HG03060 (cell line): ENCODE results near the gene OTOGL.
"Not testable (repeated sequence)": the region's sequence is repeated elsewhere in the genome, so short reads cannot be mapped to it uniquely, and the experiment has no call there.

Source experiments
- ATAC-seq: cut with Tn5 transposase; IDR thresholded peaks from one replicate; pipeline ENCODE4 v1.9.1; 2021; ENCODE audit warnings: low read depth, moderate number of reproducible peaks; ENCODE audit not compliant: unreplicated experiment

OTOGL gene

DNA sequence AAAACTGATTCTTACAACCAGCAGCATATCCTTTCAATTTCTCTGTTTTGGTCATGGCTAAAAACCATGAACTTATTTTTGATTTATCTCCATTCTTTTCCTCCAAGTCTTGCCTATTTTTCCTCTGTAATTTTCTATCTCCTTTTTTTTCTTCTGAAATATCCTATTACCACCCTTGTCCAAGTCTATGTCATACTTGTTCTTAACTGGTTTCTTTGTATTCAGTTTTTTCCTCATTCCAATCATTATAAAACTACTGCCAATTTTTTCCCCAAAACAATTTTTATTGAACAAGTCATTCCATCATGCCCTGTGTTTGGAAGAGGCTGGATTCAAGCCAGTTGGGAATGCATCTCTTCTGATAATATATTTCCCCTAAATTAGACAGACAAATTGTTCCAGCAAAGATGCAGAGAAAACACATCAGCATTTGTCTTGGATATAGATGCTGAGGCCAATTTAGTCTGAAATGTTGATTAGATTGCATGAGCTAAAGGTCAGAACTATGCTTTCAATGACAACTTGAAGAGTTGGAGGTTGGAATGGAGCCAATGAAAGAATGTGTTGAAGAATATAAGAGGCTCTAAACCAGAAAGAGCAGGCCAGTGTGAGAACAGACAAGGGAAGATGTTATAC, 30.7 kb downstream of the OTOGL start:
- no peak for ATAC-seq

DNA sequence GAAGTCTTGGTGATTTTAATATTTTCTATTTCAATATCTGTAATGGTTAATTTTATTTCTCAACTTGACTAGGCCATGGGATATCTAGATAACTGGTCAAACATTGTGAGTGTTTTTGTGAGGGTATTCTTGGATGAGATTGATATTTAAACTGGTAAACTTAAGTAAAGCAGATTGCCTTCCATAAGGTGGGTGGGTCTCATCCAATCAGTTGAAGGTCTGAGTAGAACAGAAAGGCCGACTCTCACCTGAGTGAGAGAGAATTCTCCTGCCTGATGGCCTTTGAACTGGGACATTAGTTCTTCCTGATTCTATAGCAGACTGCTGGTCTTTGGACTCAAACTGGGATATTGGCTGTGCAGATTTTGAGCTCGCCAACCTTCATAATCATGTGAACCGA, 36.3 kb downstream of the OTOGL start:
- no peak for ATAC-seq

DNA sequence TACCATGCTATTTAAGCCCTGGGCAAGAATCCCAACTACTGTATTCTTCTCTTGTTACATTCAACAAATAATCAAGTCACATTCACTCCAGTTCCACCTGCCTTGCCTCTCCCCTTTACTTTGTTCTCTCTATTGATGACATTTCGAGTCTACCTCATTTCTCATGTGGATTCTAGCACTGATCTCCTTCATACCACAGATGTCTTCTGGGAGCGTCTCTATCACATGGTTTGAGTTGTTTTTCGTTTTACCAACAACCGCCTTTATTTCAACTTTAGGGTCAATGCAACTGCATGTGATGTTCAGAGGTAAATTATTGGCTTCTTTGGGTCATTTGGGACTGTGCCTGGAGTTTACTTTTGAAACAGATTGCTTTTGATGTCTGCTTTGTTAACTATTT, 40.7 kb downstream of the OTOGL start:
- ATAC-seq, result no peak

DNA sequence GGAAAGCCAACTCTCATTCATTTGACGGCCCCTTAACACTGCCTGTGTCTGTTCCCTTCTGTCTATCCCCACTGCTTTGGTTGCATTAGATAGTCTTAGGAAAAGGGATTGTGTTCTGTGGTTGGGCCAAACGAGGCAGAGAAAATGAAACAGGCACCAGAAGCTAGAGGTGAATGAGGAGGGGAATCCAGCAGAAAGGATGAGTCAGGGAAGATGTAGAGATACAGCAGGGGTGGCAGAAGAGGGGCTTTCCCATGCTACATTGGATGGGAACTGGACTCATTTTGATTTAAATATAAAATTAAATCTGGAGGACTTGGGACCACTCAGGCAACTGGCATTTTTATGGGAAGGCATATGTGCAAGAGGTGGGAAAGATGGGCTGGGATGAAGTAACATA, 43.3 kb downstream of the OTOGL start:
- no peak for ATAC-seq

DNA sequence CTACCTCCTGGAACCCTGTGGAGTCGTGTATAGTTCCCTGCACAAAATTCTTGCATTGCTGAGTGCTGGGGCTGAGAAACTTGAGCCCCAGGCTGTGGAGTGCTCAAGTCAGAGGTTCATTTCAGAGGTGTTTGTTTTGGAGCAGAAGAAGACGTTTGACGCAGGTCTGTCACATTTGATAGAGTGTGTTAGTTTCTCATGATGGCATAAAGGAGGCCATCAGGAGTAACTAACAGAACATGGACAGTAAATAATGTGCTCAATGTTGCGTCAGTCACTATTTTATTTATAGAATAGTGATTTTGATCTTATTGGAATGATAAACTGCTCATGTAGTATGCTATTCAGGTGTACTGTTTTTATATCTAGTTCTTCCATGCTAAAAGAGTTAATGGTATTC, 44.2 kb downstream of the OTOGL start:
- no peak for ATAC-seq

DNA sequence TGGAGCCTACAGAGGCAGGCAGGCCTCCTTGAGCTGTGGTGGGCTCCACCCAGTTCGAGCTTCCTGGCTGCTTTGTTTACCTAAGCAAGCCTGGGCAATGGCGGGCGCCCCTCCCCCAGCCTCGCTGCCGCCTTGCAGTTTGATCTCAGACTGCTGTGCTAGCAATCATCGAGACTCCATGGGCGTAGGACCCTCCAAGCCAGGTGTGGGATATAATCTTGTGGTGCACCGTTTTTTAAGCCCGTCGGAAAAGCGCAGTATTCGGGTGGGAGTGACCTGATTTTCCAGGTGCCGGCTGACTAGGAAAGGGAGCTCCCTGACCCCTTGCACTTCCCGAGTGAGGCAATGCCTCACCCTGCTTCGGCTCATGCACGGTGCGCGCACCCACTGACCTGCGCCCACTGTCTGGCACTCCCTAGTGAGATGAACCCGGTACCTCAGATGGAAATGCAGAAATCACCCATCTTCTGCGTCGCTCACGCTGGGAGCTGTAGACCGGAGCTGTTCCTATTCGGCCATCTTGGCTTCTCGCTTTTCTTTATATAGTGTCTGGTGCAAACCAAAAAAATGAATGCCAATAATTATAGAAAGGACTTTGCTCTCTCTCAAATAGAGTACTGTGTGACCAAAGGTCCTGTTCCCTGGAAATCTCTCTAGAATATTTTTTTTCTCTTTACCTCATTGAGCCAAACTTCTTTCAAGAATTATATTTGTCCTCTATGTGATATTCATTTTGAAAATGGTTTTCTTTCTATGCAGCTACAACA, 50.4 kb downstream of the OTOGL start:
- ATAC-seq, result not testable (repeated sequence)

DNA sequence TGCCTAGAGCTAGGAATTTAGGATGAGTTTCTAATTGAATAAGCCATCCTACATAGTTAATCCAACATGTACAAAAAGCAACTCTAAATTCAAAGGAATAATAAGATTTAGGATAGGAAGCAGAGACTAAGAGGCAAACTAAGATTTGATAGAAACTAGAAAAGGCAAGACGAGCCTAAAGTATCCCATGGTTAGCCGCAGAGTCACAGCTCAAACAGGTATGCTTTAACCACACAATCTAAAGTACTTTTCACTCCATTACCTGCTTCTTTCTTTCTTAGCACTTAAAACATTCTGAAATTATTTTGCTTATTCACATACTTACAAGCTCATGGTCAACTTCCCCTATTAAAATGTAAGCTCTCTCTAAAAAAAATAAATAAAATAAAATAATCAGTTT, 51.8 kb downstream of the OTOGL start:
- no peak for ATAC-seq

DNA sequence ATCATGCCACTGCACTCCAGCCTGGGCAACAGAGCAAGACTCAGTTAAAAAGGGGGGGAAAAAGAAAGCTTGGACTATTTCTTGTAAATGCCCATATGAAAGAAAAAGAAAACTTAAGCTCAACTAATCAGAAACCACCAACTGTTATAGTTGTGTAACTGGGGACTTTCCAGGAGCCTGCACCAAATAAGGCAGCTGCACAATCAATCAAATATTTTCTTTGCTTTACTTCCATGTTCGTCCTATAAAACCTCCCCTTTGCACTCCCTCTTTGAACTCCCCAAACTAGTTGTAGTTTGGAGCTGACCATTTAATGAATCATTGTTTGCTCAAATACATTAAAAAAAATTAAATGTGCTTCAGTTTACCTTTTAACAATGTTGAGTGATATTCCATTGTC, 54.9 kb downstream of the OTOGL start:
- no peak for ATAC-seq

DNA sequence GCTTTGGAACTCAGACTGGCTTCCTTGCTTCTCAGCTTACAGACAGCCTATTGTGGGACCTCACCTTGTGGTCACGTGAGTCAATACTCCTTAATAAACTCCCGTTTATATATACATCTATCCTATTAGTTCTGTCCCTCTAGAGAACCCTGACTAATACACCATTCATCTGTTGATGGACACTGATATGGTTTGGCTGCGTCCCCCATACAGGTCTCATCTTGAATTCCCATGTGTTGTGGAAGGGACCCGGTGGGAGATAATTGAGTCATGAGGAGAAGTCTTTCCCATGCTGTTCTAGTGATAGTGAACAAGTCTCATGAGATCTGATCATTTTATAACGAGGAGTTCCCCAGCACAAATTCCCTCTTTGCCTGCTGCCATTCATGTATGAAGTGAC, 57.0 kb downstream of the OTOGL start:
- no peak for ATAC-seq

DNA sequence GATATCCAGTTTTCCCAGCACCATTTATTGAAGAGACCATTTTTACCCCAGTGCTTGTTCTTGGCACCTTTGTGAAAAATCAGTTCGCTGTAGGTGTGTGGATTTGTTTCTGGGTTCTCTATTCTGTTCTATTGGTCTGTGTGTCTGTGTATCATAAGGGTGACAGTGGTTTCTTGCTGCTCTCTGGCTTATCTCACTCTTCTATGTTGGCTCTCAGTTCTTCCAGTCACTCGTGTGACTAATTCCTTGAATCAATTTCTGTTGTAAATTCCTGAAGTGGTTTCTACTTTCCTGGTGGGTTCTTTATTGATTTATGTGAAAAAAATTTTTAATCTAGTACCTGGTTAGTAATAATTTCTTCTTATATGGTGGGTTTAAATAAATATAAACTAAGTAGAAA, 58.3 kb downstream of the OTOGL start:
- ATAC-seq, result no peak

DNA sequence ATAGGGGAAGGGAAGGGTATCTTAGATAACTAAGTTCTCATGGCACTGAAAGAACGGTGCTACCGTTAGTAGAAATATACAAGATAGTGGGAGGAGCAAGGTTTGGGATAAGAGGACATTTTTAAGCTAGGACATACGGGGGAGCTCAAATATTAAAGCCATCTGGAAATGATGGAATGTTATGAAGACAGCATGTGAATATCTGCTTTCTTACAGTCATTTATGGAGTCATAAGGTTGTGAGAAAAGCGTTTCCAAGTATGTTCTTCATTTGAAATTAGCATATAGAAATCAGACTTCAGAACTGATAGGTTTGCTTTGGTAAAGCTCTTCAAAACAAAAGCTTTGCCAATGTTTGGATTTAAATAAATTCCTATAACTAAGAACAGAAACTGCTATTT, 62.3 kb downstream of the OTOGL start:
- no peak for ATAC-seq

DNA sequence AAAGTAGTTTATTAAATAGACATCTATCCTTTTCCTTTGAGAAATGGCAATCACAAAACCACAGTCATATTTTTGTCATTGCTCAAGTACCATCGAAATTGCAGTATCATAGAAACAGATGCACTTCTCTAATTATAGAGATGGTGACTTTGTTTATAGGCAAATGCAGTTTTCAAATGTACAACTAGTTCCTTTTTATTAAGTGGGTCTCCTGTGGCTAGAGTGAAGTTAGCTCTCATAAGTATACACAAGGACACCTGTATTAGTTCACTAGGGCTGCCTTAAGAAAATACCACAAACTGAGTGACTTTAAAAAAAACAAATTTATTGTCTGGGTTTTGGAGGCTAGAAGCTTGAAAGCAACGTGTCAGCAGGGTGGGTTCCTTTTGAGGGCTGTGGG, 62.8 kb downstream of the OTOGL start:
- no peak for ATAC-seq

DNA sequence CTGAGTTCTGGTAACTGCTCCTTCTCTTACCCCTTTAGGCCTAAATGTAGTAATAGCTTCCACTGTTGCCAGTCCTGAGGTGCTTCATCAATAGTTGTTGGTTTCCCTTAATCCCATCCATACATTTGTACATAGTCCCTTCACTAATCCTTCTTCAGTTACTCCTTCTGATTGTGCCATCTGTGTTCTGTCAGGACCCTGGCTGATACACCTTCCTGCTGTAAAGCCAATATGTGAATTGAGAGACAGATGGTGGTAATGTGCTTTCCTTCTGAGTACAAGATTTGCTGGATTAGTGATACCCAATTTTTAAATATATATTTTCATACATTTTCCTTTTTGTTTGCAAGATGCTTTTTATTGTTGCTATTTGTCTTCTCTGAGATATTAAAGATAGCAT, 66.4 kb downstream of the OTOGL start:
- no peak for ATAC-seq

DNA sequence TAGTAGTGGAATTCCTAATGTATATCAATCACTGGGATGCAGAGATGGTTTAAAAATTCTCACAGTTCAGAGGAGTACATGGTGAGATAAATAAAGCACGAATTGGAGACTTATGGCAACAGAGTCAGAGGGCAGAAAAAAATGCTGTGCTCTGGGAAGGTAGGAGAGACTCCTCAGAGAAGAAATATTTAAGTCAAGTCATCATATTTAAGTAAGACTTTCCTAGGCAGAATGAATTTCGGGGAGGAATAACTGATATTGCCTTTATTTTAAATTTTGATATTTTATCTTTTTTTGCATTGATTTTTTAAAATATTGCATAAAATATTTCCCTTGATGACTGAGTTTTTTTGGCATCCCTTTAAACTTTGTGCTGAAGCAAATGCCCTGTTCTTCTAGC, 67.4 kb downstream of the OTOGL start:
- no peak for ATAC-seq

DNA sequence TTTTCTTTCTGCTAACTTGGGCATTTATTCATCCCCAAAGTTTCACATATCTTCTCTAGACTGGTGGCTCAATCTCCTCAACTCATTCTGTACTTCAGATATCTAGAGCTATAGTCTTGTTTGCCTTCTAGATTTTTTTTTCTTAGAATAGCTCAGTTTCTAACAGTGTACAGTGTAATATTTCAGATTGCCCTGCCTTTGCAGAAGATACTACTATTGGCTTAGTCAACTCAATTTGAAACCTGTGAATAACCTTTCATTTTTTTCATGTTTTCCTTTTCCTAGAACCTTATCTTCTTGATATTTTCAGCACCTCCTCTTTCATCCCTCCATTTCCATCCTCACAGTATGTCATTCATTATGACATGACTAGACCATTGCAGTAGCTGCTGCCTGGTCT, 69.6 kb downstream of the OTOGL start:
- ATAC-seq, result no peak

DNA sequence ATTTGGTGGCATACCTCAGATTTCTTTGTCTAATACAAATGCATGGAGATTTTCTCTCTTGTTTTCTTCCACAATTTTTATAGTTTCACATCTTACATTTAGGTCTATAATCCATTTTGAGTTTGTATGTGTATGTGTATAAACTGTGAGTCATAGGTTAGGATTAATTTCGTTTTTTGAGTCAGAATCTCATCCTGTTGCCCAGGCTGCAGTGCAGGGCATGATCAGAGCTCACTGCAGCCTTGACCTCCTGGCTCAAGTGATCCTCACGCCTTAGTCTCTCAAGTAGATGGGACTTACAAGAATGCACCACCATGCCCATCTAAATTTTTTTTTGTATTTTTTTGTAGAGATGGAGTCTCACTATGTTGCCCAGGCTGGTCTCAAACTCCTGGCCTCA, 71.6 kb downstream of the OTOGL start:
- ATAC-seq, result no peak

DNA sequence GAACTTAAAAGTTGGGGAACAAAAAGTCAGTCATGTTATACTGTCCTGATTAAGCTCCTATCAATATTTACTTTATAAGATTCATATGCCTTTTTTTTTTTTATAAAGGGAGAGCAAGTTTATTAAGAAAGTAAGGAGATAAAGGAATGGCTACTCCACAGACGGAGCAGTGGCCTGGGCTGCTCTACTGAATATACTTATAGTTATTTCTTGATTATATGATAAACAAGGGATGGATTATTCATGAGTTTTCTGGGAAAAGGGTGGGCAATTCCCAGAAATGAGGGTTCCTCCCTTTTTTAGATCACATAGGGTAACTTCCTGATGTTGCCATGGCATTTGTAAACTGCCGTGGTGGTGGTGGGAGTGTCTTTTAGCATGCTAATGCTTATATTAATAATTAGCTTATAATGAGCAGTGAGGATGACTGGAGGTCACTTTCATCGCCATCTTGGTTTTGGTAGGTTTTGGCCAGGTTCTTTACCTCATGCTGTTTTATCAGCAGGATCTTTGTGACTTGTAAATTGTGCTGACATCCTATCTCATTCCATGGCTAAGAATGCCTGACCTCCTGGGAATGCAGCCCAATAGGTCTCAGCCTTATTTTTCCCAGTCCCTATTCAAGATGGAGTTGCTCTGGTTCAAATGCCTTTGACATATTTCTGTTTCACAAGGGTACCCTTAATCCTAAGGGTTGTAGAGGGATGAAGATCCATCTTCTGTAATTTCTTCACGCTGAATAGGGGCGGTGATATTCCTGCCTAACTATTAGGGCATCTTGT, 73.9 kb downstream of the OTOGL start:
- no peak for ATAC-seq

DNA sequence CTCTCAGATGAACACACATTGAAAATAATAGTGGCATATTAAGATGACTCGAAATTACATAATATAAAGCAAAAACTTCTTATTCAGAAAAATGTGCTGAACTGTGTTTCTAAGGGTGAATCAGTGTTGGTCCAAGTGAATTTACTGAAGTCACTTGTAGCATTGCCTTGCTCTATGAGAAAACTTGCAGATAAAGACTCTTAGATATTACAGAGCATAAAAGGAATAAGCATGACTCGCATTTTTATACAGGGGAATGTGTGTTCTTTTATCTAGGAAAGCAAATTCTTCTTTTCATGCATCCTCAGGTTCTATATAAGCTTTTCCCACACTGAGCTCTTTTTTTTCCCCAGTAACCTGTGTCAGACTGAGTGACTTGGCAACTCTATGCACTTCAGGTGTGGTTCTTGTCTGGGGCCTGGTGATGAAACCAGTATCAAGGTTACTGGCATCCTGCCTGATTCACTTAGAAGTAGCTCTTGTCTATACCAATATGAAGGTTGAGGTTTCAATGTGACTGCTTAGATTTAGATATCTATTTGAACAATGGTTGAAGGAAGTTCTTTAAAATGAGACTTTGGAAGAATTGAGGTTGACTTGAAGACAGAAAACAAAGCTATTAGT, 76.1 kb downstream of the OTOGL start:
- no peak for ATAC-seq

DNA sequence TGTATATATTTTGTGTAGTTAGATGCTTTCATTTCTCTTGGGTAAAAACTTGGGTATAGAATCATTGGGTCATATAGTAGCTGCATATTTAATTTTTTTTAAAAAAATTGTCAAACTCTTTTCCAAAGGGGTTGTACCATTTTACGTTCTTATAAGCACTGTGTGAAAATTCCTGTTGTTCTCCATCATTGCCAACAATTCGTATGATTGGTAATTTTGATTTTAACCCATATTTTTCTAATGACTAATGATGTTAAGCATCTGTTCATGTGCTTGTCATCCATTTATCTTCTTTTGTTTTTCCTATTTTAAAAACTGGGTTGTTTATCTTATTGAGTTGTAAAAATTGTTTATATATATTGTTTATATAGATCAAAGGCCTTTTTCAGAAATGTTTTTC, 77.4 kb downstream of the OTOGL start:
- no peak for ATAC-seq

DNA sequence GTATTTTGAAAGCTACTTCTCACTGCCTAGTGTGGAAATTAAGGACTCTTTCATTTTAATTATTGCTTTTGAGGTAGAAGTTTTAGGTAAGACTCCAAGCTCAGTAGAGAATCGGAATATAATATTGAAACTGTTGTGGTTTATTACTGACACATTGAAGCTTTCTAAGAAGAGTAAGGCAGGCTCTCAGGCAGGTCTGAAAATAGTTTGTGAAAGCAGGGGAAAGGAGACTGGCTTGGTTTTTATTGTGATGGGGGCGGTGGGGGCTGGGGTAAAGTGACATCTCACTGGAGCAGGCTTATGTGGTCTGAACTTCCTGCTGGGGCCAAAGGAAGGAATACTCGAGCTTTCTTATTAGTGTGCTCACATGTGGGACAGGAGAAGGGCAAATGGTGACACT, 79.5 kb downstream of the OTOGL start:
- ATAC-seq, result peak; percentile 86

DNA sequence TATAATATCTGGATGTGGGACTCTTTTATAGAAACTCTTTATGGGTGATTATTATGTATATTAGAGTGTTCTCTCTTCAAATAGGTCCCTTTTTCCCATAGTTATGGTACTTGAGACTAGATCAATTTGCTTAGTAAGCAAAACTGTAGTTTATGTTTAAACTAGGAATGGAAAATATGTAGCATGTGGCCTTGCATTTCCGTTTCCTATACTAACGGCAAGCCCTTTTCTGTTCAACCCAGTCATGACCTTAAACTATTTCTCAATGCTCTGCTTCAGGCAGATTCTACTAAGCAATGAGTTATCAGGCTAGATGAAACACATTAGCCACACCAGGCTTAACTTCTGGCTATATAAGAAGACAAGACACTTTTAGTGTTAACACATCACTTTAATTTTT, 84.6 kb downstream of the OTOGL start:
- ATAC-seq, result no peak
